HepG2 (cell line): ENCODE results near the gene RPUSD2. TPM values are rescaled to one million over a fixed set of nuclear protein-coding genes. Genes with fewer than 3 reads are reported as not detected.

ENCODE experiments used
- ATF2 ChIP-seq: sonication (generic); formaldehyde crosslinking; IDR thresholded peaks from 2 replicates; pipeline ENCODE4 v1.4.0; 2020; ENCODE audit warnings: missing genetic modification reagents
- BCLAF1 ChIP-seq: fragments of 450-650 bp; IDR thresholded peaks from 2 replicates; pipeline ENCODE4 v1.6.1; 2017; ENCODE audit warnings: mild to moderate bottlenecking
- DR1 ChIP-seq: sonication (generic); formaldehyde crosslinking; IDR thresholded peaks from 2 replicates; pipeline ENCODE4 v1.8.0; 2021; ENCODE audit warnings: mild to moderate bottlenecking, missing genetic modification reagents, inconsistent platforms
- GABPA ChIP-seq, 2 experiments: IDR thresholded peaks; 2 replicates each; pipeline ENCODE4 v1.6.1; 2011 to 2016; ENCODE audit warnings: low read depth in 2 of 2, low read length in 1 of 2, missing biosample characterization in 1 of 2, missing genetic modification characterization in 1 of 2
- IKZF5 ChIP-seq: IDR thresholded peaks from 2 replicates; pipeline ENCODE4 v1.6.1; 2018; ENCODE audit warnings: missing genetic modification reagents, mild to moderate bottlenecking, missing compliant biosample characterization
- ISL2 ChIP-seq: sonication (generic); formaldehyde crosslinking; IDR thresholded peaks from 2 replicates; pipeline ENCODE4 v1.5.0; 2020; ENCODE audit warnings: missing genetic modification reagents
- KDM6A ChIP-seq: IDR thresholded peaks from 2 replicates; pipeline ENCODE4 v1.6.1; 2016; ENCODE audit warnings: low read depth
- NPAS2 ChIP-seq: sonication (generic); formaldehyde crosslinking; IDR thresholded peaks from 2 replicates; pipeline ENCODE4 v1.8.0; 2022; ENCODE audit warnings: mild to moderate bottlenecking, missing genetic modification reagents, borderline replicate concordance
- ZFP1 ChIP-seq: IDR thresholded peaks from 2 replicates; pipeline ENCODE4 v1.6.1; 2016
- ZFP37 ChIP-seq: sonication (generic); formaldehyde crosslinking; IDR thresholded peaks from 2 replicates; pipeline ENCODE4 v1.4.0; 2020; ENCODE audit warnings: missing genetic modification reagents, borderline replicate concordance
- ZNF276 ChIP-seq: sonication (generic); formaldehyde crosslinking; IDR thresholded peaks from 2 replicates; pipeline ENCODE4 v1.4.0; 2020; ENCODE audit warnings: mild to moderate bottlenecking, low read depth, missing genetic modification reagents
- ZNF280D ChIP-seq: sonication (generic); formaldehyde crosslinking; IDR thresholded peaks from 2 replicates; pipeline ENCODE4 v1.5.1; 2020; ENCODE audit warnings: mild to moderate bottlenecking, missing genetic modification reagents
- ZNF354B ChIP-seq: sonication (generic); formaldehyde crosslinking; IDR thresholded peaks from 2 replicates; pipeline ENCODE4 v1.8.0; 2022; ENCODE audit warnings: mild to moderate bottlenecking, missing genetic modification reagents
- ZNF670 ChIP-seq: sonication (generic); formaldehyde crosslinking; IDR thresholded peaks from 2 replicates; pipeline ENCODE4 v1.8.0; 2022; ENCODE audit warnings: mild to moderate bottlenecking, missing genetic modification reagents, borderline replicate concordance
- ZNF672 ChIP-seq: sonication (generic); formaldehyde crosslinking; IDR thresholded peaks from 2 replicates; pipeline ENCODE4 v1.8.1; 2022; ENCODE audit warnings: missing genetic modification reagents
- ZNF724P ChIP-seq: sonication (generic); formaldehyde crosslinking; IDR thresholded peaks from 2 replicates; pipeline ENCODE4 v1.8.0; 2022; ENCODE audit warnings: missing genetic modification reagents, borderline replicate concordance
- ZNF775 ChIP-seq: sonication (generic); formaldehyde crosslinking; IDR thresholded peaks from 2 replicates; pipeline ENCODE4 v1.4.0; 2020; ENCODE audit warnings: missing genetic modification reagents, mild to moderate bottlenecking, moderate library complexity, borderline replicate concordance
- ZNF891 ChIP-seq: sonication (generic); formaldehyde crosslinking; IDR thresholded peaks from 2 replicates; pipeline ENCODE4 v1.5.0; 2020; ENCODE audit warnings: mild to moderate bottlenecking, missing genetic modification reagents
- polyA plus RNA-seq, 8 experiments: library from polyadenylated mRNA; depleted of rRNA in 3 of 8; stranded (reverse) in 7 of 8; unstranded in 1 of 8; fragments of >200 nt; fragmentation: Illumina TruSeq in 4 of 8; extraction: Trizol in 4 of 8; gene quantifications; 2 replicates each; pipeline versions ENCODE4 v1.2.1 to v1.2.3, GENCODE V29; 2011 to 2016; ENCODE audit warnings: low read depth in 4 of 8, missing spikeins in 1 of 8, mixed read lengths in 1 of 8; ENCODE audit not compliant: insufficient read depth in 1 of 8
- total RNA-seq, 5 experiments: library from RNA; depleted of rRNA; stranded (reverse); fragments of >200 nt; fragmentation: Illumina TruSeq; extraction: Trizol; gene quantifications; 2 replicates each; pipeline ENCODE4 v1.2.3, GENCODE V29; 2016; ENCODE audit warnings: low read depth in 1 of 5

The RPUSD2 gene
- total and polyA plus RNA-seq, 2 of the 13 experiments (the other 11 are each of a cell fraction or from before 2014, with no cell fraction given) = 8.6 to 14.5 TPM

- TF ChIP-seq ZNF276 (CRISPR knock-in tag) (no peak), ZNF775 (CRISPR knock-in tag) (0 out of 2 replicates have a peak, but pooled peaks have one; percentile 29), BCLAF1 (no peak), NPAS2 (CRISPR knock-in tag) (no peak), ZNF670 (0 out of 2 replicates have a peak, but pooled peaks have one; percentile 39), ZNF354B (no peak), ZNF891 (CRISPR knock-in tag) (no peak), IKZF5 (CRISPR knock-in tag) (0 out of 2 replicates have a peak, but pooled peaks have one; percentile 50), ZFP37 (no peak), ATF2 (CRISPR knock-in tag) (0 out of 2 replicates have a peak, but pooled peaks have one; percentile 23), DR1 (CRISPR knock-in tag) (0 out of 2 replicates have a peak, but pooled peaks have one; percentile 41), ZNF280D (CRISPR knock-in tag) (no peak), KDM6A (CRISPR knock-in tag) (peak; percentile 24; the same call in 1 of the 2 replicates), ZFP1 (CRISPR knock-in tag) (0 out of 2 replicates have a peak, but pooled peaks have one; percentile 6), ZNF724P (no peak), ISL2 (CRISPR knock-in tag) (no peak), ZNF672 (no peak), GABPA (IDR thresholded peaks at IDR 0.05; ENCODE audit: low read depth, low read length) (no peak), GABPA (CRISPR knock-in tag; IDR thresholded peaks at IDR 0.05; ENCODE audit: low read depth) (peak; percentile 40; the same call in 1 of the 2 replicates)
These were observed 13.7 kb downstream of the RPUSD2 start (continued) for GRCh38 chr15:40582726-40583246.
